H9 (cell line): ENCODE data around the gene ADAT1. TPM values are rescaled to one million over a fixed set of nuclear protein-coding genes. Genes with fewer than 3 reads are reported as not detected.

Experiments
- DNase-seq: peaks from one replicate; pipeline ENCODE4 v3.0.0-alpha.2; 2017
- H2AFZ ChIP-seq: one replicate; pipeline ENCODE4 v1.6.1; 2013; ENCODE audit warnings: mild to moderate bottlenecking, low read length, control low read depth, moderate library complexity
- H2AK5ac ChIP-seq: 2 replicates; pipeline ENCODE4 v1.6.1; 2013; ENCODE audit warnings: low read length, control low read depth, mixed read lengths; ENCODE audit not compliant: insufficient read length
- H2BK120ac ChIP-seq: one replicate; pipeline ENCODE4 v1.6.1; 2013; ENCODE audit warnings: low read depth, mild to moderate bottlenecking, low read length, control low read depth, inconsistent platforms; ENCODE audit not compliant: poor library complexity, severe bottlenecking
- H2BK12ac ChIP-seq: 2 replicates; pipeline ENCODE4 v1.6.1; 2013; ENCODE audit warnings: low read length, control low read depth, mixed read lengths, low read depth; ENCODE audit not compliant: insufficient read length
- H2BK15ac ChIP-seq: 2 replicates; pipeline ENCODE4 v1.6.1; 2013; ENCODE audit warnings: low read depth, low read length, control low read depth
- H2BK20ac ChIP-seq: one replicate; pipeline ENCODE4 v1.6.1; 2013; ENCODE audit warnings: low read depth, mild to moderate bottlenecking, low read length, control low read depth, inconsistent platforms; ENCODE audit not compliant: poor library complexity, severe bottlenecking
- H2BK5ac ChIP-seq: 2 replicates; pipeline ENCODE4 v1.6.1; 2013; ENCODE audit warnings: low read length, control low read depth, mixed read lengths; ENCODE audit not compliant: insufficient read length
- H3K14ac ChIP-seq: 2 replicates; pipeline ENCODE4 v1.6.1; 2013; ENCODE audit warnings: low read length, control low read depth; ENCODE audit not compliant: insufficient read depth
- H3K18ac ChIP-seq: 2 replicates; pipeline ENCODE4 v1.6.1; 2013; ENCODE audit warnings: low read depth, mild to moderate bottlenecking, mixed read lengths, low read length, control low read depth; ENCODE audit not compliant: insufficient read length
- H3K23ac ChIP-seq: 2 replicates; pipeline ENCODE4 v1.6.1; 2013; ENCODE audit warnings: low read length, control low read depth, mixed read lengths, low read depth; ENCODE audit not compliant: insufficient read length
- H3K23me2 ChIP-seq: 2 replicates; pipeline ENCODE4 v1.6.1; 2013; ENCODE audit warnings: low read depth, mild to moderate bottlenecking, mixed read lengths, low read length, control low read depth; ENCODE audit not compliant: insufficient read length, poor library complexity, severe bottlenecking
- H3K27ac ChIP-seq: 2 replicates; pipeline ENCODE4 v1.5.1; 2013; ENCODE audit warnings: low read length, control low read depth, mixed read lengths, low read depth; ENCODE audit not compliant: insufficient read length
- H3K27me3 ChIP-seq: 2 replicates; pipeline ENCODE4 v1.6.1; 2013; ENCODE audit warnings: low read length, control low read depth, inconsistent platforms; ENCODE audit not compliant: insufficient read depth
- H3K4ac ChIP-seq: 2 replicates; pipeline ENCODE4 v1.6.1; 2013; ENCODE audit warnings: low read depth, mild to moderate bottlenecking, control low read depth, inconsistent platforms, low read length, moderate library complexity
- H3K4me1 ChIP-seq: 2 replicates; pipeline ENCODE4 v1.6.1; 2013; ENCODE audit warnings: low read length, control low read depth, inconsistent platforms; ENCODE audit not compliant: insufficient read depth
- H3K4me2 ChIP-seq: 2 replicates; pipeline ENCODE4 v1.6.1; 2013; ENCODE audit warnings: low read length, control low read depth, mixed read lengths; ENCODE audit not compliant: insufficient read length, insufficient read depth
- H3K56ac ChIP-seq: 2 replicates; pipeline ENCODE4 v1.6.1; 2013; ENCODE audit warnings: low read depth, mild to moderate bottlenecking, mixed read lengths, low read length, control low read depth; ENCODE audit not compliant: insufficient read length
- H3K79me1 ChIP-seq: 2 replicates; pipeline ENCODE4 v1.6.1; 2013; ENCODE audit warnings: low read depth, mild to moderate bottlenecking, moderate library complexity, low read length, control low read depth, inconsistent platforms; ENCODE audit not compliant: insufficient read depth, poor library complexity, severe bottlenecking
- H3K79me2 ChIP-seq: 2 replicates; pipeline ENCODE4 v1.6.1; 2013; ENCODE audit warnings: low read length, control low read depth, inconsistent platforms; ENCODE audit not compliant: insufficient read depth
- H3K9ac ChIP-seq: 2 replicates; pipeline ENCODE4 v1.6.1; 2013; ENCODE audit warnings: low read length, control low read depth, mixed read lengths; ENCODE audit not compliant: insufficient read length; ENCODE audit errors: extremely low read depth
- H3K9me3 ChIP-seq: one replicate; pipeline ENCODE4 v1.6.1; 2013; ENCODE audit warnings: low read depth, low read length, inconsistent platforms; ENCODE audit not compliant: control insufficient read depth
- H3T11ph ChIP-seq: one replicate; pipeline ENCODE4 v1.6.1; 2013; ENCODE audit warnings: mild to moderate bottlenecking, low read length, control low read depth, inconsistent platforms
- H4K20me1 ChIP-seq: one replicate; pipeline ENCODE4 v1.6.1; 2013; ENCODE audit not compliant: control insufficient read depth, insufficient read length, insufficient read depth
- H4K5ac ChIP-seq: 2 replicates; pipeline ENCODE4 v1.6.1; 2013; ENCODE audit warnings: low read depth, mild to moderate bottlenecking, mixed read lengths, low read length, control low read depth; ENCODE audit not compliant: insufficient read length
- H4K8ac ChIP-seq: replicated peaks from 2 replicates; pipeline ENCODE4 v1.6.1; 2013; ENCODE audit warnings: low read length, control low read depth, mixed read lengths, low read depth; ENCODE audit not compliant: insufficient read length
- H4K91ac ChIP-seq: 2 replicates; pipeline ENCODE4 v1.6.1; 2013; ENCODE audit warnings: low read depth, mild to moderate bottlenecking, moderate library complexity, mixed read lengths, low read length, control low read depth; ENCODE audit not compliant: insufficient read length
- H3K27ac Mint-ChIP-seq, 3 experiments: 2 replicates in 2 of 3; 3 replicates in 1 of 3; pipeline ENCODE4 v1.8.0; 2020 to 2021; ENCODE audit warnings: mixed read lengths in 3 of 3, mild to moderate bottlenecking in 1 of 3, moderate library complexity in 1 of 3
- H3K27me3 Mint-ChIP-seq: 2 replicates; pipeline ENCODE4 v1.8.0; 2021; ENCODE audit warnings: low read depth, mild to moderate bottlenecking, moderate library complexity, mixed read lengths
- H3K36me3 Mint-ChIP-seq, 3 experiments: 2 replicates in 2 of 3; 3 replicates in 1 of 3; pipeline ENCODE4 v1.8.0; 2020 to 2021; ENCODE audit warnings: low read depth in 3 of 3, mixed read lengths in 3 of 3; ENCODE audit not compliant: insufficient read depth in 1 of 3
- H3K4me1 Mint-ChIP-seq, 2 experiments: 2 replicates each; pipeline ENCODE4 v1.8.0; 2020; ENCODE audit warnings: mixed read lengths in 2 of 2
- H3K4me3 Mint-ChIP-seq, 2 experiments: 2 replicates in 1 of 2; 3 replicates in 1 of 2; pipeline ENCODE4 v1.8.0; 2020 to 2021; ENCODE audit warnings: mild to moderate bottlenecking in 2 of 2, mixed read lengths in 2 of 2, moderate library complexity in 1 of 2
- H3K9me3 Mint-ChIP-seq, 2 experiments: 2 replicates in 1 of 2; 3 replicates in 1 of 2; pipeline ENCODE4 v1.8.0; 2020; ENCODE audit warnings: mild to moderate bottlenecking in 2 of 2, mixed read lengths in 2 of 2, moderate library complexity in 1 of 2
- CTCF ChIP-seq: fragments of 200-600 bp; sonication (generic); conservative IDR thresholded peaks from 3 replicates; pipeline ENCODE4 v1.8.0; 2021; ENCODE audit warnings: antibody characterized with exemption, mild to moderate bottlenecking
- WGBS: extraction: QIAGEN DNeasy Blood & Tissue Kit; methylation state at CpG from one replicate; pipeline ENCODE4 v1.1.7; 2013; ENCODE audit warnings: missing lambda C conversion rate, low lambda C conversion rate, mixed read lengths; ENCODE audit not compliant: insufficient read length; ENCODE audit errors: extremely low coverage; 5-methylcytosine and 5-hydroxymethylcytosine counted together
- total RNA-seq: library from RNA; stranded (reverse); gene quantifications from 2 replicates; pipeline ENCODE4 v1.2.1, GENCODE V29; 2021

Gene ADAT1
- total RNA-seq, 1 experiment from 2014 or later, result 54.2 TPM

GRCh38 chr16:75627851-75628250 is 4.8 kb upstream of the ADAT1 start:
- Histone ChIP-seq H3K4ac (no peak overlapping the region), H4K20me1 (no peaks in the 10 kb centered on the region), H3K9ac (no peak overlapping the region), H3K14ac (no peak overlapping the region), H2BK5ac (no peak overlapping the region), H3K27ac (no peak overlapping the region), H3K4me2 (no peak overlapping the region), H3K79me1 (no peaks in the 10 kb centered on the region), H2AFZ (no peak overlapping the region), H3K56ac (no peak overlapping the region), H2AK5ac (no peak overlapping the region), H3K27me3 (no peaks in the 10 kb centered on the region), H3K18ac (no peak overlapping the region), H2BK120ac (no peak overlapping the region), H2BK12ac (no peak overlapping the region), H4K5ac (no peak overlapping the region), H3K23me2 (peaks cover 3% of the 10 kb centered on the region), H2BK20ac (no peak overlapping the region), H3K23ac (no peak overlapping the region), H2BK15ac (no peak overlapping the region), H4K91ac (no peak overlapping the region), H3K4me1 (no peaks in the 10 kb centered on the region), H3K79me2 (no peaks in the 10 kb centered on the region), H3K9me3 (no peaks in the 10 kb centered on the region), H3T11ph (no peak overlapping the region), H4K8ac (no peak overlapping the region)
- TF ChIP-seq CTCF, result no peak
- Mint-ChIP-seq H3K27ac (no peak overlapping the region), H3K36me3 (peaks cover 43 to 75% (median 69%) of the 10 kb centered on the region in 3 experiments), H3K4me1 (no peaks in the 10 kb centered on the region), H3K27me3 (peaks cover 3% of the 10 kb centered on the region), H3K9me3 (no peaks in the 10 kb centered on the region), H3K4me3 (no peak overlapping the region)
- no peak for DNase-seq
- WGBS, result no CpG with 5 or more reads among the region's 3 CpGs
